Lower leg skin (tissue), 3 donors: ENCODE measurements around the gene FAM98C.

Experiments
- POLR2A ChIP-seq, 2 donors: fragments of 450-650 bp; IDR thresholded peaks; one replicate each; pipeline ENCODE4 v1.6.1; 2016 to 2017; ENCODE audit warnings: antibody characterized with exemption in 2 of 2, mild to moderate bottlenecking in 1 of 2, moderate library complexity in 1 of 2
- TF ChIP-seq, protein P1 (sequence below), 3 donors: fragments of 450-650 bp; IDR thresholded peaks; one replicate each; pipeline ENCODE4 v1.5.1; 2016; ENCODE audit warnings: antibody characterized with exemption in 3 of 3, mild to moderate bottlenecking in 3 of 3, moderate library complexity in 2 of 3

DNA sequence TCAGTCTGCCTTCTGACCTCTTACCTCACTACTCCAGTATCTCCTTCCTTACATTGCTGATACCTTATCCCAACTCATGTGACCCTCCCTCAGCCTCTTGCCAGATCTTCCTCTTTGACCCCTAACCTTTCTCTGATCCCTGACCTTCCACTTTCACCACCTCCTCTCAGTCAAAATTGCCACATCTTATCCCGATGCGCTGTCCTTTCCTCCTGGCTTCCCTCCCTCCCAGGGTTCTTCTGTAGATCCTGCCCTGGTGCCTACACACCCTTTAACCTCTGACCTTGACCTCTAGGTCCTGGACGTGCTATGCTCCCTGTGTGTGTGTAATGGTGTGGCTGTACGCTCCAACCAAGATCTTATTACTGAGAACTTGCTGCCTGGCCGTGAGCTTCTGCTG lies 54.3 kb downstream of the FAM98C start:
- TF ChIP-seq, protein P1, sequence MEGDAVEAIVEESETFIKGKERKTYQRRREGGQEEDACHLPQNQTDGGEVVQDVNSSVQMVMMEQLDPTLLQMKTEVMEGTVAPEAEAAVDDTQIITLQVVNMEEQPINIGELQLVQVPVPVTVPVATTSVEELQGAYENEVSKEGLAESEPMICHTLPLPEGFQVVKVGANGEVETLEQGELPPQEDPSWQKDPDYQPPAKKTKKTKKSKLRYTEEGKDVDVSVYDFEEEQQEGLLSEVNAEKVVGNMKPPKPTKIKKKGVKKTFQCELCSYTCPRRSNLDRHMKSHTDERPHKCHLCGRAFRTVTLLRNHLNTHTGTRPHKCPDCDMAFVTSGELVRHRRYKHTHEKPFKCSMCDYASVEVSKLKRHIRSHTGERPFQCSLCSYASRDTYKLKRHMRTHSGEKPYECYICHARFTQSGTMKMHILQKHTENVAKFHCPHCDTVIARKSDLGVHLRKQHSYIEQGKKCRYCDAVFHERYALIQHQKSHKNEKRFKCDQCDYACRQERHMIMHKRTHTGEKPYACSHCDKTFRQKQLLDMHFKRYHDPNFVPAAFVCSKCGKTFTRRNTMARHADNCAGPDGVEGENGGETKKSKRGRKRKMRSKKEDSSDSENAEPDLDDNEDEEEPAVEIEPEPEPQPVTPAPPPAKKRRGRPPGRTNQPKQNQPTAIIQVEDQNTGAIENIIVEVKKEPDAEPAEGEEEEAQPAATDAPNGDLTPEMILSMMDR (IDR thresholded peaks at IDR 0.05) = no peak
- no peak for TF ChIP-seq POLR2A (IDR thresholded peaks at IDR 0.05)
